ENCODE measurements around the gene EFNA5.

DNA sequence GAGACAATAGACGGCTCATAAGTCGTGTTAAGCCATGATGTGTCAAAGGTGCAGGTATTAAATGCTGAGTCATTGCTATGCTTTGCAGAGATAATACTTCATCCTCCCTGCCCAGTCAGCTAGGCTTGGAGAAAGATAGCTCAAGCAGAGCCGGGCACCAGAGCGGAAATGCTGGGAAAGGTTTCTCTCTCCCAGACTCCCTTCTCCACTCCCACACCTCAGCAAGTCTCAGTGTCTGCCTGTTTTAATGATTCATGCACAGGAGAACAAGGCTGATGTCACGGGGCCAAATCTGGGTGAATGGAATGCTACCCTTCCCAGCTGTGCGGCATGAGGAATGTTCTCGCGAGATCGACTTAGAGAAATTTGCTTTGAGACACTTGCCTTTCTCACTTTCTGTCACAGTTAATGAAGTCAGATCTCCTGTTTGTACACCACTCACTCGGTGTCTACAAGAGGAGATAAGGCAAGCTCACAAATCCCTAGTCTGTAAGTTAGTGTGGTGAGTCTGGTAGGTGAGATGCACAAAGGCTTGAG is 204.4 kb downstream of the EFNA5 start:
- TF ChIP-seq, protein P1, sequence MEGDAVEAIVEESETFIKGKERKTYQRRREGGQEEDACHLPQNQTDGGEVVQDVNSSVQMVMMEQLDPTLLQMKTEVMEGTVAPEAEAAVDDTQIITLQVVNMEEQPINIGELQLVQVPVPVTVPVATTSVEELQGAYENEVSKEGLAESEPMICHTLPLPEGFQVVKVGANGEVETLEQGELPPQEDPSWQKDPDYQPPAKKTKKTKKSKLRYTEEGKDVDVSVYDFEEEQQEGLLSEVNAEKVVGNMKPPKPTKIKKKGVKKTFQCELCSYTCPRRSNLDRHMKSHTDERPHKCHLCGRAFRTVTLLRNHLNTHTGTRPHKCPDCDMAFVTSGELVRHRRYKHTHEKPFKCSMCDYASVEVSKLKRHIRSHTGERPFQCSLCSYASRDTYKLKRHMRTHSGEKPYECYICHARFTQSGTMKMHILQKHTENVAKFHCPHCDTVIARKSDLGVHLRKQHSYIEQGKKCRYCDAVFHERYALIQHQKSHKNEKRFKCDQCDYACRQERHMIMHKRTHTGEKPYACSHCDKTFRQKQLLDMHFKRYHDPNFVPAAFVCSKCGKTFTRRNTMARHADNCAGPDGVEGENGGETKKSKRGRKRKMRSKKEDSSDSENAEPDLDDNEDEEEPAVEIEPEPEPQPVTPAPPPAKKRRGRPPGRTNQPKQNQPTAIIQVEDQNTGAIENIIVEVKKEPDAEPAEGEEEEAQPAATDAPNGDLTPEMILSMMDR (IDR thresholded peaks at IDR 0.05) = no peak
- TF ChIP-seq POLR2A (IDR thresholded peaks at IDR 0.05) (no peak), POLR2AphosphoS5 (IDR thresholded peaks at IDR 0.05) (no peak)

Measured in prostate gland (tissue), 2 donors.